ENCODE data around the gene MSS51. TPM values are rescaled to one million over a fixed set of nuclear protein-coding genes. Genes with fewer than 3 reads are reported as not detected.

Gene MSS51
- total RNA-seq, 1 experiment from 2014 or later, result 1.7 TPM

DNA sequence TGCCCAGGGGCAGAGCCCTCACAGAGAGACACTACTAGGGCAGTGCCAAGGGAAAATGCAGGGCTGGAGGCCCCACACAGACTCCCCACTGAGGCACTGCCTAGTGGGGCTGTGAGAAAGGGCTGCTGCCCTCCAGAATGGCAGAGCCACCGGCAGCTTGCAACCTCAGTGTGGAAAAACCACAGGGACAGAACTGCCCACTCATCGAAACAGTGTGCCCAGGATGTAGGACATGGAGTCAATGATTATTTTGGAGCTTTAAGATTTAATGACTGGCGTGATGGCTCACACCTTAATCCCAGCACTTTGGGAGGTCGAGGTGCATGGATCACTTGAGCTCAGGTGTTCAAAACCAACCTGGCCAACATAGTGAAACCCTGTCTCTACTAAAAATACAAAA, 27.5 kb upstream of the MSS51 start (continued):
- TF ChIP-seq RAD21 (IDR thresholded peaks at IDR 0.05; ENCODE audit: low read depth), result no peak

DNA sequence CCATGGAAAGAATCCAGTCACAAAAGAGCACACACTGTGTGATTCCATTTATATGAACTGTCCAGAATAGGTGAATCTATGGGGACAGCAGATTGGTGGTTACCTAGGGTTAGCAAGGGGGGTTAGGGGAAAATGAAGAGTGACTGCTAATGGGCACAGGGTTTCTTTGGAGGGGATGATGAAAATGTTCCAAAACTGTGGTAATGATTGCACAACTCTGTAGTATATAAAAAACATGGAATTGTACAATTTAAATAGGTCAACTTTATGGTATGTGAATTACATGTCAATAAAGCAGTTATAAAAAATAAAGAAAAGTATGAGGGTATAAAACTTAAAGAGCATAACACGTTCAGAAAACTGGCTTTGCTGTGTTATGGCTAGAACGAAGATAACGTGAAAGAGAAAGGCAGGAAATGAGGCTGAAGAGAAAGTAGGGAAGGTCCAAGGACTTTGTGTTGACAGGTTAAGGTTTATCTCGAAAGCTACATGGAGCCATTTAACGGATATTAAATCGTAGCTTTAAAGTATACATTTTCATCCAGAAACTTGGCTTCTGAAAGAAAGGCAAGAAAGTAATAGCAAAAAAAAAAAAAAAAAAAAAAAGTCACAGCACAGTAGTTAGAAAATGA, 26.4 kb upstream of the MSS51 start:
- no peak for ATAC-seq
- no peak overlapping the region for H3K4me3 ChIP-seq (replicated peaks in 1 of 2; ENCODE audit: low read depth in 1 of 2, low read length in 2 of 2)
- no peaks in the 10 kb centered on the region for H3K27me3 ChIP-seq (ENCODE audit: insufficient read depth, low read length)
- no TSS peak for BruUV-seq (replicated peaks)
- no peaks in the 10 kb centered on the region for H3K4me1 ChIP-seq (ENCODE audit: control insufficient read depth in 1 of 2, insufficient read depth in 2 of 2, low read length in 2 of 2)
- RAD21 ChIA-PET (ENCODE audit: low non-redundant PET in 1 of 2, low total read pairs in 2 of 2, uncharacterized antibody in 2 of 2, unreplicated experiment in 2 of 2), result no interaction called here
- peaks cover 0 to 4% of the 10 kb centered on the region in 2 experiments; a peak in 1 of 4 replicates for H3K36me3 ChIP-seq (ENCODE audit: control insufficient read depth in 1 of 2, insufficient read depth in 2 of 2, low read length in 2 of 2)
- H3K27ac ChIP-seq (ENCODE audit: low read depth, low read length), result no peak overlapping the region
- intact Hi-C loops (cut with micrococcal nuclease), result no loop called here
- no peaks in the 10 kb centered on the region for H3K9me2 ChIP-seq (ENCODE audit: insufficient read depth)
- POLR2A ChIA-PET, result no interaction called here
- no peaks in the 10 kb centered on the region for H3K9me3 ChIP-seq (ENCODE audit: control insufficient read depth in 1 of 2, insufficient read depth in 1 of 2, low read depth in 1 of 2, low read length in 2 of 2)
- no peaks in the 10 kb centered on the region for H4K20me1 ChIP-seq (ENCODE audit: insufficient read depth)
- CTCF ChIA-PET, result no interaction called here
- H3K79me2 ChIP-seq (ENCODE audit: insufficient read depth, low read length), result no peaks in the 10 kb centered on the region
- H3K4me2 ChIP-seq (ENCODE audit: low read length), result no peak overlapping the region
- H2AFZ ChIP-seq (ENCODE audit: low read depth, low read length, poor library complexity, severe bottlenecking), result no peak overlapping the region
- H3K9ac ChIP-seq (ENCODE audit: low read length), result no peak overlapping the region
- DNase-seq (ENCODE audit: low read depth, low spot score), result no peak
- TF ChIP-seq FOSL1 (IDR thresholded peaks at IDR 0.05; ENCODE audit: low read depth) (no peak), EZH2phosphoT487 (IDR thresholded peaks at IDR 0.05; ENCODE audit: borderline replicate concordance) (no peak), EZH2 (IDR thresholded peaks at IDR 0.05) (no peak), YY1 (IDR thresholded peaks at IDR 0.05; ENCODE audit: extremely low read depth, insufficient replicate concordance, low read depth, low read length) (no peak), TCF7L2 (IDR thresholded peaks at IDR 0.05; ENCODE audit: borderline replicate concordance, extremely low read depth, insufficient read depth, insufficient read length) (no peak), EGR1 (IDR thresholded peaks at IDR 0.05; ENCODE audit: low read depth) (no peak), SIN3A (IDR thresholded peaks at IDR 0.05; ENCODE audit: low read depth) (no peak), SRF (IDR thresholded peaks at IDR 0.05; ENCODE audit: low read depth) (no peak), CBX3 (IDR thresholded peaks at IDR 0.05; ENCODE audit: low read depth) (no peak), ELF1 (IDR thresholded peaks at IDR 0.05; ENCODE audit: borderline replicate concordance, low read depth) (no peak), RAD21 (IDR thresholded peaks at IDR 0.05; ENCODE audit: low read depth) (no peak), JUND (IDR thresholded peaks at IDR 0.05) (no peak), ZNF274 (IDR thresholded peaks at IDR 0.05; ENCODE audit: low read depth, low read length) (no peak), ZFX (IDR thresholded peaks at IDR 0.05) (no peak)
- TF ChIP-seq, protein P1, sequence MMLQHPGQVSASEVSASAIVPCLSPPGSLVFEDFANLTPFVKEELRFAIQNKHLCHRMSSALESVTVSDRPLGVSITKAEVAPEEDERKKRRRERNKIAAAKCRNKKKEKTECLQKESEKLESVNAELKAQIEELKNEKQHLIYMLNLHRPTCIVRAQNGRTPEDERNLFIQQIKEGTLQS (IDR thresholded peaks at IDR 0.05), result no peak
- TF ChIP-seq, protein P2, sequence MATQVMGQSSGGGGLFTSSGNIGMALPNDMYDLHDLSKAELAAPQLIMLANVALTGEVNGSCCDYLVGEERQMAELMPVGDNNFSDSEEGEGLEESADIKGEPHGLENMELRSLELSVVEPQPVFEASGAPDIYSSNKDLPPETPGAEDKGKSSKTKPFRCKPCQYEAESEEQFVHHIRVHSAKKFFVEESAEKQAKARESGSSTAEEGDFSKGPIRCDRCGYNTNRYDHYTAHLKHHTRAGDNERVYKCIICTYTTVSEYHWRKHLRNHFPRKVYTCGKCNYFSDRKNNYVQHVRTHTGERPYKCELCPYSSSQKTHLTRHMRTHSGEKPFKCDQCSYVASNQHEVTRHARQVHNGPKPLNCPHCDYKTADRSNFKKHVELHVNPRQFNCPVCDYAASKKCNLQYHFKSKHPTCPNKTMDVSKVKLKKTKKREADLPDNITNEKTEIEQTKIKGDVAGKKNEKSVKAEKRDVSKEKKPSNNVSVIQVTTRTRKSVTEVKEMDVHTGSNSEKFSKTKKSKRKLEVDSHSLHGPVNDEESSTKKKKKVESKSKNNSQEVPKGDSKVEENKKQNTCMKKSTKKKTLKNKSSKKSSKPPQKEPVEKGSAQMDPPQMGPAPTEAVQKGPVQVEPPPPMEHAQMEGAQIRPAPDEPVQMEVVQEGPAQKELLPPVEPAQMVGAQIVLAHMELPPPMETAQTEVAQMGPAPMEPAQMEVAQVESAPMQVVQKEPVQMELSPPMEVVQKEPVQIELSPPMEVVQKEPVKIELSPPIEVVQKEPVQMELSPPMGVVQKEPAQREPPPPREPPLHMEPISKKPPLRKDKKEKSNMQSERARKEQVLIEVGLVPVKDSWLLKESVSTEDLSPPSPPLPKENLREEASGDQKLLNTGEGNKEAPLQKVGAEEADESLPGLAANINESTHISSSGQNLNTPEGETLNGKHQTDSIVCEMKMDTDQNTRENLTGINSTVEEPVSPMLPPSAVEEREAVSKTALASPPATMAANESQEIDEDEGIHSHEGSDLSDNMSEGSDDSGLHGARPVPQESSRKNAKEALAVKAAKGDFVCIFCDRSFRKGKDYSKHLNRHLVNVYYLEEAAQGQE (IDR thresholded peaks at IDR 0.05; ENCODE audit: low read depth), result no peak
- TF ChIP-seq, protein P3, sequence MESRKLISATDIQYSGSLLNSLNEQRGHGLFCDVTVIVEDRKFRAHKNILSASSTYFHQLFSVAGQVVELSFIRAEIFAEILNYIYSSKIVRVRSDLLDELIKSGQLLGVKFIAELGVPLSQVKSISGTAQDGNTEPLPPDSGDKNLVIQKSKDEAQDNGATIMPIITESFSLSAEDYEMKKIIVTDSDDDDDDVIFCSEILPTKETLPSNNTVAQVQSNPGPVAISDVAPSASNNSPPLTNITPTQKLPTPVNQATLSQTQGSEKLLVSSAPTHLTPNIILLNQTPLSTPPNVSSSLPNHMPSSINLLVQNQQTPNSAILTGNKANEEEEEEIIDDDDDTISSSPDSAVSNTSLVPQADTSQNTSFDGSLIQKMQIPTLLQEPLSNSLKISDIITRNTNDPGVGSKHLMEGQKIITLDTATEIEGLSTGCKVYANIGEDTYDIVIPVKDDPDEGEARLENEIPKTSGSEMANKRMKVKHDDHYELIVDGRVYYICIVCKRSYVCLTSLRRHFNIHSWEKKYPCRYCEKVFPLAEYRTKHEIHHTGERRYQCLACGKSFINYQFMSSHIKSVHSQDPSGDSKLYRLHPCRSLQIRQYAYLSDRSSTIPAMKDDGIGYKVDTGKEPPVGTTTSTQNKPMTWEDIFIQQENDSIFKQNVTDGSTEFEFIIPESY (IDR thresholded peaks at IDR 0.05; ENCODE audit: extremely low read depth, insufficient replicate concordance, low read length), result no peak
- TF ChIP-seq, protein P4, sequence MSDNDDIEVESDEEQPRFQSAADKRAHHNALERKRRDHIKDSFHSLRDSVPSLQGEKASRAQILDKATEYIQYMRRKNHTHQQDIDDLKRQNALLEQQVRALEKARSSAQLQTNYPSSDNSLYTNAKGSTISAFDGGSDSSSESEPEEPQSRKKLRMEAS (IDR thresholded peaks at IDR 0.05), result no peak
